CD4-positive, alpha-beta T cell treated with Interleukin-6 at 100 ng/mL for 8 hours (primary cell): ENCODE results near the gene DUSP10.

Source experiments
- DNase-seq: peaks from one replicate; pipeline ENCODE4 v3.0.0-alpha.2; 2020; ENCODE audit warnings: mixed read lengths, low spot score

The DUSP10 gene

GRCh38 chr1:221741703-221742554 lies at the start of gene DUSP10:
Gene DUSP10 (minus strand): TSS chr1:221742089. CDS start chr1:221739744, 2,345 bp downstream.
- peak; percentile 99 for DNase-seq

DNA sequence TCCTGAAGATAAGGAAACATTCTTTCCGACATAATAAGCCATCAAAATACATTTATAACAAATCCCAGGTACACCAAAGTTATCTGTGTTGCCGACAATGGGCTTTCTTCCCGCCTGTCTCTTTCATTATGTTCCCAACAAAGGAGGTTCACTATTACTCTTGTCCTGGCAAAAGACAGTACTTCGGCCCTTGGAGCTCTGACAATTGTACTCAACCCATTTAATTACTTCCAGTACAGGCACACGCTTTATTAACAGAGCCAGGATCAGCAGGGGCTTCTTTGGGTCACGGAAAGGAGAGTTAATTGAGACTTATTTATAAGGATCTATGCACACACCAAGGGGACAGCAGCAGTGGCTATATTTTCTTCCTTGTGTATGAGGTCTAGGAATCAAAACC lies 46.6 kb upstream of the DUSP10 start:
- DNase-seq, result no peak

DNA sequence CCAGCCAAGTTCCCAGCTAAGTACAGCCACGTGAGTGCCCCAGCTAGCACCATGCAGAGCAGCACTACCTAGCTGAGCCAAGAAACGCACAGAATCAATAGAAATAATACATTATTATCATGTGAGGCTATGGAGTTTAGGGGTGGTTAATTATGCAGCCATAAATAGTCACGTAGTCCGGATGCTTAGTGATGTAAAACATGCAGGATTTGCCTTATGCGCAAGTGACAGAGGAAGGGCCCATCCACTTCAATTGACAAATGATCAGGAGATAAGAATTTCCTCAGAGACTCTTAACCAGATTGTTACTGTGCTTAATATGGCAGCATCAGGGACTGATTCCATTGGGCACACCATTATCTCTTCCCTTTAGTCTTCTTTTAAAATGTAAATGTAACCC lies 44.8 kb upstream of the DUSP10 start:
- no peak for DNase-seq

DNA sequence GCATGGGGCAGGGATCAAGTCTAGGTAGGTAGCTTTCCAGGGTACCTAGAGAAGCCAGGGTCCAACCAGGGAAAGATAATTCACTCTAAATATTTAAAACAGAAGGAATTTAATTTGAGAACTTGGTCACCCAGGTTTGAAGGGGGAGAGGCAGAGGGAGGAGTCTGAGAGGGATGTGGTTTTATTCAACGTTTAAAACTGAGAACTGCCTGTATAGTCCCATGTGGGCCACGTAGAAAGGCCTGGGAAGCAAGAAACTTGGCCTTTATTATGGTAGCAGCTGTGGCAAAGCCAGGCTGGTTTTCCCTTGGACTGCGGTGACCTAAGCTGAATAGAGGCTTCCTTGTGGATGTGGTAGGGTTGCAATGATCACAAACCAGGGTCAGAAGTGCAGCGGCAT lies 42.0 kb upstream of the DUSP10 start:
- peak; percentile 34 for DNase-seq

- DNase-seq, result peak; percentile 42
Measured at GRCh38 chr1:221783437-221783836, 41.5 kb upstream of the DUSP10 start.

- DNase-seq, result no peak
Measured at GRCh38 chr1:221782970-221783369, 41.1 kb upstream of the DUSP10 start.

DNA sequence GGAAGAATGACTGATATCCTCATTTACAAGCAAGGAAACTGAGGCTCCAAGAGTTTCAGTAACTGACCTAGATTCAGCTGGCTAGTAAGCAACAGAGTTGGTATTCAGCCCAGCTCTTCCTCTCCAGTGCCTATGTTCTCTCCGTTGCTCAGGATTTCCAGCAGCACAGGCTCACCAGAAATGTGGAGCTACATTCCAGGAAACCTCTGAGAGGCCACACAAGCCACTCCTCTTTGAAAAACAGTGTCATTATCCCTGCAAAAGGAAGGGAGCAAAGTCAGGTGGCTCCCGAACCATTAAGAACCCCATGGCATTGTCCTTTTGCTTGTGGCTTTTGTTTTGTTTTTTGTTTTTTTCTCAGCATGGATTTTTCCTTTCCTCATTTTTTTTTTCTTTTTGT lies 40.6 kb upstream of the DUSP10 start:
- DNase-seq, result no peak

DNA sequence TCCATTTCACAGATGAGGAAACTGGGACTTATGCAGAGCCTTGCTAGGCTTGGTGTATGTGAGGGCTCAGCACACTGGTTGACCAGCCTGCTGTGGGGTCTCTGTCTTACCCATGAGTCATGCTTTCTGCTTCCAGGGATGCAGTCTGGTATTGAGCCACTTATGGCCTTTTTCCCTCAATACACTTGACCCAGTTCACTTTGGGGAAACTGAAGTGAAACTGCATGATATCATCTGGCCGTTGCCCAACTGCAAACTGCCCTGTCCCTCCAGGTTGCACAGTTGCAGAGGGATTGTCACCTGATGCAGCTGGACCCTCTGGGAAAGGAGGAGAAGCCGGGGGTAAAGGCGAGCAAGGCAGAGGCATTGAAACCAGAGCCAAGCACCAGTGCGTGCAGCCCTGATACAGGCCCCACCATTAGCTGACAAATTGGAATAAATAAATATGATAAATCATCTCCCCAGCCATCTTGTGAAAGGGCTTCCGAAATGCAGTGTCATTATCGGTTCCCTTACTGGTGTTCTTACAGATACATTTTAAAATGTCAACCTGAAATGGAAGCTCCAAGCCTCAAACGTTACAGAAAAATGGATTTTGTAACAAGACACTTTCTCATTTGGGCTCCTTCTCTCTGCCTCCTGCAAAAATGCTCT lies 39.3 kb upstream of the DUSP10 start:
- no peak for DNase-seq

- no peak for DNase-seq
Measured at GRCh38 chr1:221780175-221780574, 38.3 kb upstream of the DUSP10 start.

DNA sequence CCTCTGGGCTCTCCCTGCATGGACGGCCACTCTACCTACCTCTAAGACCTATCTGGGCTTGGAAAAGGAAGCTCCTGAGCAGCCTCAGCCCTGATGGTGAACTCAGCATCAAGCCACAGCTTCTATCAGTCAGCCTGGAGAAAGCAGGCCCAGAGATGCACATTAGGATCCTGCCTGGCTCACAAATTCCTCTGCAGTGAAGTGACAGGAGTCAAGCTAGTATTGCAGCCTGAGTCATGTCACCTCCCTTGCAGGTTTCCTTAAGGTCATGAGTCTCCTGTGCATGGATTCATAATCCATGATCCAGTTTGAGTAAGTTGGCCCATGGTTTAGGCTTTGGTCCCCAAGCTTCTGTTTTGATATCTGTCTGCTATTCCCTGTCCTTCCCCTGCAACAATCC lies 37.9 kb upstream of the DUSP10 start:
- DNase-seq, result no peak

- DNase-seq, result peak; percentile 49
Measured at GRCh38 chr1:221778535-221779142, 36.8 kb upstream of the DUSP10 start.

DNA sequence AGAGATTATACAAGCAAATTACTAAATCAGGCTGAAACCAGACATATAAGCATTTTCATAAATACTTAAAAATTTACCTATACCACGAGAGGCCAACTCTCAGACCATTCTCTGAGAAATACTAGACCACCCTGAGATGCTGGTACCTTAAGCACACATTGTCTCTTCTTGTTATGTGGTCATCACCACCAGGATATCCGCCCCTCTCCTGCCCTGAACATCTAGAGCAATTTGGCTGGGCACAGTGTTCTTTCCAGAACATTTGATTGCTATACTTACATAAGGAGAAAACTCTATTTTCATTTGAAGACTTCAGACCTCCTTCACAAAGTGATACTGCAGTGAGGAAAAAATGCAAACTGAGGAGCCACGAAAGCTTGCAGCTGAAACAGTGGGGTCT lies 36.2 kb upstream of the DUSP10 start:
- DNase-seq, result no peak

DNA sequence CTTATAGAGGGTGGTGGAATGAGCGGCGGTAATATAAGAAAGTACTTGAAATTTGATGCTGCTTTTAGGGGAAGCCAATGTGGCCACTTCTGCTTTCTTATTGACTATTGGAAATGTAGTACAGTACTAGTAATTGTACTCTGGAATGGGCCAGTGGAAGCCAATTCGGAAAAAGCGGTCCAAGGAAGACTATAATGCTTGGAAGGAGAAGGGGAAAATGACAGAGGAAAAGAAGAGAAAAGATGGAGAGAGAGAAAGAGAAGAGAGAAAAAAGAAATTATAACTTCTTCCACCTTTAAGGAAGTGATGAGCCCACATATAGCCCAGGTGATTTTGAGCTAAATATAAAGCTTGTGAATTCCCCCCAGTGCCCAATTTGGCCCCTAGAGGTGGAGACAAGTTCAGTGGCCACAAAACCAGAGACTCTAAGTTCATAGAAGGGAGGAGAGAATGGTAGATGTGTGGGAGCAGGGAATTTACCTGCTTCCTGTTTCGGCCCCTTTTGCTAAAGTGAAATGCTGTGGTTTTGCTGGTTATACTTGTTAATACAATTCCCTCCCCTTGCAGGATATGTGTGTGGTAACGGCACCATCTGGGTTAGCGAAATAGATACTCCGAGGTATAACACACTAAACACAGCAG lies 35.7 kb upstream of the DUSP10 start:
- DNase-seq, result peak; percentile 43

GRCh38 chr1:221776495-221777301 lies 34.8 kb upstream of the DUSP10 start:
- no peak for DNase-seq

GRCh38 chr1:221775206-221775605 lies 33.3 kb upstream of the DUSP10 start:
- no peak for DNase-seq

DNA sequence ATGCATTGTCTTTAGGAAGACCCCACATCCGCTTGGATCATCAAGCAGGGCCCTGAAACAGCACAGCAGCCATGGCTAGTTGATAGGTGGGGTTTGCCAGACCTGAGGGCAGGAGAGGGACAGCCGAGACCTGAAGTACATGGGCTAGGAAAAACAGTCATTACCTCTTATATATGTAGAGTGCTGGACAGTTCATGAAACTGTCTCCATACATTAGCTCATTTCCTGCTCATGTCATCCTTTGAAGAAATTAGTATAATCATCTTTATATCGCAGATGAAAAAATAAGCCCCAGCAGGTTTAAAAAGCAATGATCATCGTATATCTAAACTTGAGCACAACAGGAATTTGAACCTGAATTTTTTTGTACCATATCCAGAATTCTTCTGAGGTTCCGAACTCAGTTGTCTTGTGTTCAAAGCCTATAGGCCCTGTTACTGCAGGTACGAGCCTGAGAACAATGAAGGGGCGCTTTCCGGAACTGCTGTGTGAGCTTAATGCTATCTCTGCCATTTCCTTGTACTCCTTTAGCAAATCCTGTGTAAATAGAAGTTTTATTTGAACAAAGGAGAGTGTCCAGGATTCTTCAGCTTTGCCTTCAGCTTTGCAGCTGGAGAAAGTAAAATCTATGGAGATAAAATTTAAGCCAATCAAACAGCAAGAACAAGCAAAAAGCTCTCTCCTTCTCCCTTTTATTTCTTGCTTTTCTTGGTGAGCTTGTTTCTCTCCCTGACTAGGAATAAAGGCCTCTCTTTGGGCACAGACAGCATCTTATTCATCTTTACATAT lies 32.4 kb upstream of the DUSP10 start:
- no peak for DNase-seq

DNA sequence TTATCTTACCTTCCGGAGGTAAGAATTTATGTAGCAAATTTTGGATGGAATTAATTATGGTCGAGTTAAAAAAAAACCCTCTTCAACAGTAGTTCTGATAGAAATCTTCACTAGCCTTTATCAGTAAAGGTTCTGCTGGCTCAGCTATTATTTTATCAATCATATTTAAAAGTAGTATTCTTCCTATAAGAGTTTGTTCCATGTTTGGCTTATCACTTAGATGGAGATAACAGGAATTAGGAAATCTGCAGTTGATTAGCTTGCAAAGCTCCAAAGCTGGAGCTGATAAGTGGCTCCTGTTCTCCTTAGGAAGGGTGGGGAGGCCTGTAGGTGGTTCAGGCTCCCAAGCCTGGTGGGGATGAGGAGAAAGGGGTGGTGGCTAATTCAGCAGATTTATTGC lies 31.5 kb upstream of the DUSP10 start:
- DNase-seq, result no peak

DNA sequence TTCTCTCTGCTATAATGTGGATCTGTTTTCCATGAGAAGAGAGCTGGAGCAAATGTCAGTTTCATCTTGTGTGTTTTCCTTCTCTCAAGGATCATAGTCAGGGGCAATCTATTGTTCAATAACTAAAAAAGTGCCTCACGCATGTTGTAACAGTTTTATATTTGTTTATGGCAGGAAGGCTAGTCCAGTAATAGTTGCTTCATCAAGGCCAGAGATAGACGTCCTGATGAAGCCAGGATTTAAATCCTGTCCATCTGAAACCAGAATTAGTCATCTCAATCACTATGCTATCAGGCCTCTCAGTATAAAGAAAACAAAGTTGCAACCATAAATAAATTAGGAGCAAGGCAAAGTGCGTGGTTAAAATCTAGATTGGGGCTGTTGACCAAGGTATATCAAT lies 30.2 kb upstream of the DUSP10 start:
- DNase-seq, result no peak

- DNase-seq, result no peak
Measured at GRCh38 chr1:221768444-221769066, 26.7 kb upstream of the DUSP10 start.

DNA sequence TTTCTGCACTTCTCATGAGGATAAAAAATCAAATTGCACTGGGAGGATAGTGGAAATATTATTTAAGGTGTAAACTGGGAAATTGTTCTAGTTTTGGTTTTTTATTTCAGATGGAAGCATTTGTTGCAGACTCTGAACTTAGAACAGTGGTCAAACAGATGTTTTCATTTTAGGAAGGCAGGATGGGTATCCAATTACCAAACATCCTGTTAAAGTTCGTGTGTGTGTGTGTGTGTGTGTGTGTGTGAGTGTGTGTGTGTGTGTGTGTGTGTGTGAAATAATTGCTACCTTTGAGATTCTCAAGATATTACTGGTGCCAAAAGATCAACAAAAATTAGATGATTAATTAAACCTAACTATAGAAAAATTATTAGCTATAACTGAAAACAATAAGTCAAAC lies 24.3 kb upstream of the DUSP10 start:
- no peak for DNase-seq

- no peak for DNase-seq
Measured at GRCh38 chr1:221765527-221765926, 23.6 kb upstream of the DUSP10 start.
